ENCODE measurements around the gene JMJD4. TPM values are rescaled to one million over a fixed set of nuclear protein-coding genes. Genes with fewer than 3 reads are reported as not detected.

Gene JMJD4
- total RNA-seq, 1 donor from 2014 or later = 18.5 TPM

GRCh38 chr1:227749225-227749624 lies 14.1 kb upstream of the JMJD4 start:
- DNase-seq = no peak

- DNase-seq = no peak
Observed at GRCh38 chr1:227748496-227749182, 13.5 kb upstream of the JMJD4 start.

DNA sequence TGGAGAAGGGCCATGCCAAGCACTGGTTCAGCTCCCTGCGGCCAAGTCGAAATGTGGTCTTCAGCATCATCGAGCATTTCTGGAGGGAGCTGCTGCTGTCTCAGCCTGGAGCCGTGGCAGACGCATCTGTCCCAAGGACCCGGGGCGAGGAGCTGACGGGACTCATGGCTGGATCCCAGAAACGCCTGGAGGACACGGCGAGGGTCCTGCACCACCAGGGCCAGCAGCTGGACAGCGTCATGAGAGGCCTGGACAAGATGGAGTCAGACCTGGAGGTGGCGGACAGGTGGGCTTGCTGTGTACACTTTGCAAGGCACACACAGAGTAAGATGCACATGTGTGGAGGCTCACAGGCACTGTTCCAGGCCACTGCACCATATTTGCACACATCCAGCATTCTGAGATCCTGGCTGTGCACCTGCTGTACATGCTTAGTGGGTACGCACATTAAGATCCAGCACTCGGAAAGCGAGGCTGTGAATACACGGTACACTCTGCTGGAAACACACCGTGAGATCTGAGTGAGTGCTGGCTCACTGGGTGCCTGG lies 12.9 kb upstream of the JMJD4 start:
- DNase-seq = no peak

DNA sequence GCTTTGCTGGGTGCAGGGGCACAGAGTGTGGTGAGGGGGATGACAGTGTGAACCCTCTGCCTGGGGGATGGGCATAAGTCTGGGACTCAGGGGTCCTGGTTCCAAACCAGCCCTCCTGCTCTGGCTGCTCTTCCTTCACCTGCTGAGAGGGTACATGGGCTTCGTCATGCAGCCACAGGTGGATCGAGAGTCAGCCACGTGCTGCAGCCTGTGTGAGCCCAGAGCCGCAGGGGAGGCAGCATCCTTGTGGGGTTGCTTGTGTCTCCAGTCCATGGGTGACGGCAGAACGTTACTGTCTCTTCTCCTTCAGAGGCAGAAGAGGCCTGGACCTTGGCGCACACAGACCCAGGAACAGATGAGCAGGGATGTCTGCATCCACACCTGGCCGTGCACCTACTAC lies 12.3 kb upstream of the JMJD4 start:
- DNase-seq = no peak

DNA sequence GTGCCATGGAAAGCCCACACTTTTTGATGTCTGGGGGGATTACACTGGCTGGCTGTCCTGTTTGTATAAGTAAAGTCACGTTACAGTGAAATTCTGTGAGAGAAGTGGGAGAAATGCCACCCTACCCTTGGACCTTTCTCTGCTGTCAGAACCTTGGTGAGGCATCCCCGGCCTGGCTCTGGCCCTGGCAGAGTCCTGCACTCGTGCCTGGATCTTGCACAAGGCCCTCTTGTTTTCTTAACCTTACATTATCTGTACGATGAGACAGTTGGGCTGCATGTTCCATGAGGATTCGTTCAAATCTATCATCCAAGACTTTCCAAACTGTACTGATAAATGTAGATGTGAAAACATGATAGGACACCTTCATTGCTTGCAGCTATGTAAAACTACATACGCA lies 11.6 kb upstream of the JMJD4 start:
- no peak for DNase-seq

DNA sequence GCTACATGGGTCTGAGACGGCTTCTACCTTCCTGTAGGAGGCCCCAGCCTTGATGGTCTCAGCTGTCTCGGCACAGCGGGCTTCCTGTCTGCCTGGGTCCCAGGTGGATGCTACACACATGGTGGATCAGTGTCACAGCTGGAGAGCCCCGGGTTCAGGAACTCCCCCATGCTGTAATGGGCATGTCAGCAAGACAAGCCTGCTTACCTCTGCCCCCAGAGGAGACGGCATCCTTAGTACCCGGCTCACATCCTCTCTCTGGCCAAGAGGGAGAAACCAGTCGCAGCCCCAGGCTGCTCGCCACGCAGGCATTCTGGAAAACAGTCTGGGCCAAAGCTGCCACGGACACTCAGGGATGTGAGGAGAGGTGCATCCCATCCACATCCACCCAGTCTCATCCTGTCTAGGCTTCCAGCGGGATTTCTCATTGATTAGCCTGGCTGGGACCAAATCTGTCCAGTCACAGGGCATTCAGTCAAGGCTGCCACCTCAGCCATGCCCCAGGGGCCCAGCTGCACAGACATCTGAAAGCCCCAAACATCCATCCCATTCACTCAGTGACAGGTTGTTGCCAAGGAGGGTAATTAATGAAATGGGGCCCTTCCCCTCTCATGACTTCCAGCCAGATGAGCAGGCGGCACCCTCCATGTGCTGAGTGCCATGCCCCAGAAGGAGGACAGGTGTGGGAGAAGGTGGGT lies 10.6 kb upstream of the JMJD4 start:
- DNase-seq = no peak

- DNase-seq = no peak
Observed at GRCh38 chr1:227744668-227745067, 9.6 kb upstream of the JMJD4 start.

GRCh38 chr1:227742738-227743715 lies 7.9 kb upstream of the JMJD4 start:
- DNase-seq = no peak

DNA sequence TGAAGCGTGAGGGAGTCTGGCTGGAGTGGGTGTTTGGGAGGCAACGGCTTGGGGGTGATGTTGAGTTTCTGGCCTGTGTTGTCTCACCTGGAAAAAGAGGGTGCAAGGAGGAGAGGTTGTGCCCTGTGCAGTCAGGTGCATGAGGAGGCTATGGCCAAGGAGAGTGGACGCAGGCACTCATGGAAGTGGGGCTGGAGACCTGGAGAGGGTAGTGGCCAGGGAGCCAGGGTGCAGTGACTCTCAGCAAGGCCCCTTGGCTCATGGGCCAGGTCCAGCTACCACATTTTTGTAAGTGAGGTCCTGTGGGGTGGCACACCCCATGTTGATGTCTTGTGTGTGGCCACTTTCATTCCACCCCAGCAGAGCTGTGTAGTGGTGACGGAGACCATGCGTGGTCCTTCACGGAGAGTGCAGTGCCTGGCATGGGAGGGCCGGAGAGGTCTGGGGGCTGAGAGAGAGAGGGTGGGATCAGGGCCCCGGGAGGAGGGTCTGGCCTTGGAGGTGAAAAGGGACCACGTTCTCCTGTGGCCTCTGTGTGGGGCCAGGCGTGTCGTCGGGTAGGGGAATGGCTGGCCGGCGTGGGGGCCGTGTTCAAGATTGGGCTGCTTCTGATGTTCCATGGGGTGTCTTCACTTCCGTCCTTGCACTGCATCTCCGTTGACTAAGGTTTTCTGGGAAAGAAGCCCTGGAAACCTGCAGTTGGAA lies 6.2 kb upstream of the JMJD4 start:
- no peak for DNase-seq

GRCh38 chr1:227740401-227740960 lies 5.4 kb upstream of the JMJD4 start:
- no peak for DNase-seq

DNA sequence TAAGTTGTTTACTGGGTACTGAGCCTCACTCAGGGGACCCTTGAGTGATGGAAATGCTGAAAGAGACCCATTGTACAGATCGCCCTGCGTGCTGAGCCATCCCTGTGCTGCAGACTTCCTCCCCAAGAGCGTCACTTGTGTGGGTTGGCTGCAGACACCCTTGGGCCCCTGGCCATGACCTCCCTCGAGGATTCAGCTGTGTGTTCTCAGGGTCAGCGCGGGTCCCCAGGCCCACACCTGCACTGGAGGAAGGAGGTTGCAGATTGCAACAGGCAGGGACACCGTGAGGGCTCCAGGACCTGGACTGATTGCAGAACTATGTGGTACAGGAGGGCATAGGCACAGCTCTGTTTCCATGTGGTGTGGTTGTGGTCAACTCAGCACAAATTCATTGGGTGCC lies 4.5 kb upstream of the JMJD4 start:
- DNase-seq = no peak

DNA sequence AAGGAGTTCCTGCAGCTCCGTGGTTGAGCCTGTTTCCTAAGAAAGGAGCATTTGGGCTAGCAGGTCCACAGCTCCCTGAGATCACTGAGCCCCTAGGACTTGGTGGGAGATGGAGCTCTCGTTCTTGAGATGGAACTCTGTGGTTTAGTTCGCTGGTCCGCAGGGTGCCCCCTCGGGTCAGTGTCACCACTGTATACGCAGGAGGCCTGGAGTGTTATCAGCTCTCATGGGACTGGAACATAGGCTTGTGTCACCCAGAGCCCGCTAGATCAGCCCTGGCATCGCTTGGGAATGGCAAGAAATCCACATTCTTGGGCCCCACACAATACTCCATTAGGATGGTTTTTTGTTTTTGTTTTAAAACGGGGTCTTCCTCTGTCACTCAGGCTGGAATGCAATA lies 3.7 kb upstream of the JMJD4 start:
- DNase-seq = no peak

GRCh38 chr1:227736814-227737432 lies 1.8 kb upstream of the JMJD4 start:
- DNase-seq = no peak

- no peak for DNase-seq
Observed at GRCh38 chr1:227735539-227736285, 610 bp upstream of the JMJD4 start.

DNA sequence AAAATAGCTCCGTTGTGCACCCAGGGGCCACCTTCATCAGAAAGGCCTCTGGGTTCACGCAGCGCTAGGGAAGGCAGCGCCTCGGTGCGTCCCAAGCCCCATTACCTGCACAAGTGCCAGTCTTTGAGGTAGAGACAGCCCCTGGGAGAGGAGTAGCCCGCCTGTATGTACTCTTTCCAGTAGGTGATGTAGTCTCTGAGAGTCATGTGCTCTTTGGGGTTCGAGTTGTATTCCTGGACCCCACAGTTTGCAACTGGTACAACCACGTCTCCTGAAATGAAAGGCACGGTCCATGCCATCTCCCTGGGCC lies 601 bp downstream of the JMJD4 start:
- no peak for DNase-seq

DNA sequence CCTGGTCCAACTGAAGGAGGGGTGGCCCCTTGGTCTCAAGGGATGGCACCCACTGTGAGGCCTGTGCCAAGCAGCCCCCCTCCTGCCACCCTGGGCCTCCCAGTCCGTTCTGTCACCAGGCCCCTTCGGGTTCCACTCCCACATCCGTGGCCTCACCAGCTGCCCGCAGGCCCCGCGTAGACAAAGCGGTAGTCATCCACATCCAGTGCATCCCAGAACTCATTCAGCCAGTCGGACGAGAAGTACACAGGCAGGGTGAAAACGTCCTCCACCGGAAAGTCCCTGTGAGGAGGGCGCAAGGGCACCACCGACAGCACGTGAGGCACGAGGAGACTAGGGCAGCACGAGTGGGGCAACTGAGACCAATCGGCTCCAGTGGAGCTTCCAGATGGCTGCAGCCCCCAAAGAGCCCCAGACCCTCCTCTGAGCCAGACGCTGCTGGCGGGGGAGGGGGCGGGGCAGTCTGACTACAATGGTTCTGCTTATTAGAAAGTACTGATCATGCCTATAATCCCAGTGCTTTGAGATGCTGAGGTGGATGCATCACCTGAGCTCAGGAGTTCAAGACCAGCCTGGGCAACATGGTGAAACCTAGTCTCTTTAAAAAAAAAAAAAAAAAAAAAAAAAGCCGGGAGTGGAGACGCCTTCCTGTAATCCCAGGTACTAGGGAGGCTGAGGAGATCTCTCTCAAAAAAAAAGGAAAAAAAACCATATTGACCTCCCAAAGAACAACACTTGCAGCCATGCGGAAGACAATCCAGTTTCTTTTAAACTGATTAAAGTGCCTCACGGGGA lies 1.2 kb downstream of the JMJD4 start:
- DNase-seq = no peak

- DNase-seq = no peak
Observed at GRCh38 chr1:227733309-227733705, 1.8 kb downstream of the JMJD4 start.

- DNase-seq = no peak
Observed at GRCh38 chr1:227732586-227733308, 2.4 kb downstream of the JMJD4 start.

All from tongue (tissue), 2 donors.